HG03108 (cell line): ENCODE measurements around the gene RXRA.

Experiments used
- ATAC-seq: cut with Tn5 transposase; IDR thresholded peaks from one replicate; pipeline ENCODE4 v1.9.1; 2021; ENCODE audit warnings: moderate library complexity; ENCODE audit not compliant: unreplicated experiment

RXRA gene

DNA sequence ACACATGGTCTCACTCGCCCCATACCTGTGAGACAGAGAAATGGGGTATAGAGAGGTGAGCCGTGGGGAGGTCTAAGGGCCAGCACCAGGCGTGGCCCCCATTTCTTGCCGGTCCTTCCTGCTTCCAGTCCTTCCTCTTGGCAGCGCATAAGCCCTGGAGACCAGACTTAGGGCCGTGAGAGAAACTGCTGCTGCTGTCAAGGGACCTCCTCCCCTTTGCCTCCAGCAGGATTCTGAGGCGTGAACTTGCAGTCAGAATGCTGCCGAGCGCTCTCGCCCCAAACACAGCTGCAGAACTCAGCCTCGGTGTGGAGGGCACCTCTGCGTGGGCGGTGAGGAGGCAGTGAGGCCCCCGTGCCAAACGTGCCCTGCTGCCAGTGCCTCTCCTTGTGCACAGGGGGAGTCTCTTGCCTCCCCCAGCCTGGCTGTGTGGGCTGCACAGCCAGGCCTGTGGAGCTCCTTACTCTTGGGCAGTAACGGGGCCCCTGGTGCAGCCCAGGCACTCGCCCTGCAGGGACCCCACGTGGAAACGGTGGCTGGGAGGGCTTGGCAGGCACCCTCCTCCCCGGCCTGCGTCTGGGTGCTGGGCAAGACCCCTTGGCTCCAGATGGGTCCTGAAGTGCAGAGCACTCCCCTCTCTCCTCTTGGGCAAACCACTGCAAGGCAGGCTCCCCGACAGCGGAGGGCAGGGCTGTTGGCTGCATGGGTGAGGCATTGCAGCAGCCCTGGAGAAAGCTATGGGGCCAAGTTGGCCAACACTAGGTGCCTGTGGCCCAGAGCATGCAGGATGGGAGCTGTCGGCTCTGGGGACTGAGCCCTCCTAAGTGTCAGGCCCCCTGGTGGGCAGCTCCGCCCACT lies 85.4 kb downstream of the RXRA start:
- ATAC-seq = no peak

DNA sequence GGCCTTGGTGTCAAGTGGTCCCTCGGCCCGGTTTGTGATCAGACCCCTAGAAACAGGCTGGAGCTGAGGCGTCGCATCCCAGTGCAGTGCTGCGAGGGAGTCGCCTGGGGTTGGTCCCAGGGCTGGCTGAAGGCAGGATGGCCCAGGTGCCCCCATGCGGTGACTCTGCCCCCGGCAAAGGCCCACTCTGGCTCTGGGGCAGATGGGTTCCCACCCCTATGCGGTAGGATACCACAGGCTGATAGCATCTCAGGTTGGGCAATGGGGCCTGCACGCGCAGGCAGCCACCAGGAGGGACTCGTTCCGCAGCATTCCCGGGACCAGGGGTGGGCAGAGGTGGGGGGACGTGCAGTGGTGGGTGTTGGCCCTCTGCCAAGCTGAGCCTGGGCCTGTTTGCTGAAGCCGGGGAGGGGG lies 86.0 kb downstream of the RXRA start:
- ATAC-seq = no peak

DNA sequence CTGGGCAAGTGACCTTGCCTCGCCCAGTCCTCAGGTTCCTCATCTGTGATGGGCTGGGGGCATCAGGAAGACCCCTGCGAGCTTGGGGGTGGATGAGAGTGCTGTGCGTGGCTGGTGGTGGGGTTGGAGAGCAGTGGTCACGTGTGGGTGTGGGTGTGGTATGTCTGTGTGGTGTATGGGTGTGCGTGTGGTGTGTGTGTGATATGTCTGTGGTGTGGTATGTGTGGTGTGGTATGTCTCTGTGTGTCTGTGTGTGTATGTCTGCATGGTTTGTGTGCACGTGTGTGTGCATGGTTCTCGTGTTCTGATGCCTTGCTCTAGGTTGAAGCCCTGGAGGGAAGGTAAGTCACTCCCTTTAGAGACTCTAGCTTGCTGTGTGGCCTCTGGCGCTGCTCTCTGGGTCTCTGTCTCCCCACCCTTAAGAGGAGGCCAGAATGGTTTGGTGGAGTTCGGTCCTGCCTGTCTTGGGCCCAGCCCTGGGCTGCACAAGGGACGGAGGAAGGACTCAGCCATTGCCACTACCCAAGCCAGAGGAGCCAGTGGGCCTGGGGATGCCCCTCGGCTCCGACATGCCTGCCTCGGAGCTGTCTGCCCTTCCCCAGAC lies 87.0 kb downstream of the RXRA start:
- no peak for ATAC-seq

DNA sequence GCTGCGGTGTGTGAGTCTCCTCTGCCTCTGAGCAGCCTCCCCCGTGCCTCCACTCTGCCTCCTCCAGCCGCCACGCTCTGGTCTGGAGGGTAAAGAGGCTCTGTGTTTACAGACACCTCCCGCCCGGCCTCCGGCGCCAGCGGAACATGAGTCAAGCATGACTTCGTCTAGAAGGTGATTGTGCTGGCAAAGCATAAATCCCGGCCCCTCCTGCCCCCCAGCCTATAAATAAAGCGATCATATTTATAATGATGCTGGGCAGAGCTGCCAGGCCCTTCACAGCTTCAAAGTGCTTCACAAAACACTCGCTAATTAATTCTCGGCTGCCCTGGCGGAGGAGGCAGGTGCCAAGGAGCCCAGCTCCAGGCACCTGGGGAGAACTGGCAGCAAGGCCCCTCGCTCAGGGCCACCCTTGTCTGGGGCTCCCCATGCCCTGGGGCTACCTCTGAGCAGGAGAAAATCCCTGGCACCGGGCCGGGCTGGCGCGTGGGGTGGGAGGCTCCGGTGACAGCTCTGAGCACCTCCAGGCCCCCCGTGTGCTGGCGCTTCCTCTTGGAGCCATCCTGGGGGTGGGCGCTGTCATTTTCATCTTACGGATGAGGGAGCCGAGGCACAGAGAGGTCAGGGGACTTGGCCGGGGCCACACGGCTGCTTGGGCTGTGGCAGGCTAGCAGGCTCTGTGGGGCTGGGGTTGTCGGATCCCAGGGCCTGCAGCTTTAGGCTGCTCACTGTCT lies 87.8 kb downstream of the RXRA start:
- ATAC-seq = no peak

DNA sequence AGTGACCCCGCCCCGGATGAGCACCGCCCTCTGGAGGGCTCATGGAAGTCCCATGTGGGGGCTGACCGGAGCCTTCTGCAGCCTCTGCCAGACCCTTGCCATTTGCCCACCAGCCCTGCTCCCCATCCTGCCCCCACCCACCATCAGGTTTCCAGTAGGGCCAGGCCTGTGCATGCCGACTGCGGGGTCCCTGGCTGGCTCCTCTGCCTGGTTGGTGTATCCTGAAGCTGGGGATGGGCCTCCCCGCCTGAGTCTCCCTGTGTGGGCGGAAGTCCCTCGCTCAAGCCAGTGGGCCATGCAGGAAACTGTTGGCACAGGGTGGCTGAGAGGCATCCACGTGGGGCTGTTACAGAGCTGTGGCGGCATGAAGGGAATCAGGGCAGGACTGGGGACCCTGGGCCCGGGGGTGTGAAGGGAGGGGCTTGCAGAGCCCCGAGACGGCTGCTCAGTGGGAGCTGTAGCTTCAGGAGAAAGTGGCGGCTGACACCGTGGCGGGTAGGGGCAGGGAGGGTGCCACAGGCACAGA lies 88.7 kb downstream of the RXRA start:
- no peak for ATAC-seq

DNA sequence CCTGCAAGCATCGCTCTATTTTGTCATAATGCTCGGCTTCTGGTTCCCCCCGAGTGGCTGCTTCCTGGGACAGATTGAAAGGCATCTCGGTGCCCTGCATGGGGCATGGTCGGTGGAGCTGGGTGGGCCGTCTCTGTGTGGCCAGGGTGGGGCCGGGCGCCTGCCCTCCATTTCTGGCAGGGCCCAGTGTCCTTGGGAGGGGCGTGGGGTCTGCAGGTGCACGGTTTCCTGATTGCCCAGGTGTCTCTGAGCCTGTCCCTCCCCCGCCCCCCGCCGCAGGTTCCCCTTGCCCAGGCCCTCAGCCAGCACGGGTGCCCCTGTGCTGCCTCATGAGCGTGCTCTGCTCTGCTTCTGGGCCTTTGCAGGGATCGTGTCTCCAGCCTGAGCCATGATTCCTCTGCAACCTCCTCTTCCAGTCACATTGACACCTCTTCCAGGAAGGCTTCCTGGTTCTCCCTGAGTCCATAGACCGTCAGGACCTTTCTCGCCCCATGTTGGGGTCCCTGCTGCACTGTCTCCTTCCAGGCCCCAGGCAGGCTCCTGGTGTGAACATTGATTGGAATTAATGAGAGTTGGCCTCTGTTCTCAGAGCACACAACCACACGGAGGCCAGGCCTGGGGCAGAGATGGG lies 90.2 kb downstream of the RXRA start:
- no peak for ATAC-seq

DNA sequence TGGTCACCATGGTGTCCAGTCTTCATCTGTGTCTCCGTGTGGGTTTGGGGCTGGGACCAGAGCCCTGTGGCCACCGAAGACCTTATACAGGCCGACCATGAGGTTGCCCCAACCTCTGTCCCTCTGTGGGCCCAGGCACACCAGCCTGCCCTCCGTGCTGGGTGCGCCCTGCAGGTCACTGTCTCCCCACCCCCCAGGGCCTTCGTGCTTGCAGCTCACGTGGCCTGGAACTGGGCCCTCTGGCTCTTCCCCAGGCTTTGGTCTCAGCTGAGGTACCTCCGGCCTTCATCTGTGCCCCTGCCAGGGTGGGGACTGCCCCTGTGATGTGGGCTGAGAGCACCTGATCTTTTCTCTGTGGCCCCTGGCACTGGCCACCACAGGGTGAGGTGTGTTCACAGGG lies 92.1 kb downstream of the RXRA start:
- ATAC-seq = no peak

DNA sequence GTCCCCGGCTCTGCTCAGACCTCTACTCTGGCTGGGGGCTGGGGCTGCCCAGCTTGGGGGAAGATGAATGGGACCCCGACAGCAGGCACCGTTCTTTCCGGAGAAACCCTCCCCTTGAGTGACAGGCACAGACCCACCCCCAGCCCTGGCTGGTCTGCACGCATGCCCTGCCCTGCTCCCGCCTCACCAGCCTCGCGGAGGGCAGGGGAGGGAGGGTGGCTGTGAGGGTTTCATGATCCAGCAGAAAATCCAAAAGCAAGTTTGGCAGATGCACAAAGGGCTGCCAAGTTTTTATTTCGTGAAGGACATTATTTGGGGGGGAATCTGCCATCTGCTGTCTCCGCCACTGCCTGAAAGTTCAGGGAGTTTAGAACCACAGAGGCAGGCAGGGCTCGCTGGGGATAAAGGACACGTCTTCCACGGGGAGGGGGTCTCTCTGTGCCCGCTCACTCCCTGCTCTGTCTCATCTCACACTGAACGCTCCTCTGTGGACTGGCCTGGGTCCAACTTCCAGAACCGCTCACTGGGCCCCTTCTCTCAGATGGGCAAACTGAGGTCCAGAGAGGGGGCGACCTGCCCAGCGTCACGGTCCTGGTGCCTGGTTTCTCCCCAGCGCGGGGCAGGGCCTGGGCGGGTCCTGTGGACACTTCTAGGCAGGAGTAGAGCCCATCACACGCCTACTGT lies 92.9 kb downstream of the RXRA start:
- ATAC-seq = no peak

DNA sequence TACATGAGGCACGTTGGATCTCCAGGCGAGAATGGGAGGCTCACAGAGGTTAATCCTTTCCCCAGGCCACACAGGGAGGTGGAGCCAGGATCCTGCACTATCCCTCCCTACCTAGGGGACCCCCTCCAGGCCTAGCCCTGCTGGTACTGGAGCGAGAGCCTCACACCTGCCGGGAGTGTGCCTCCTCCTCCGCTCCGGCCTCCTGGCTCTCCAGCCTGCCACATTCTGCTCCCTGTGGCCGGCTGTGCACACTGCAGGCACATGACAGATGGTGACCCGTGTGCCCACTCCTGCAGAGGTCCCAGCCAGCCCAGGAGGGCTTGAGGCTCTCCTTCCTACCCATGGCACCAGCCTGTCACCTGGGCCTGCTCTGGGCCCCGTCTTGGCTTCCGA lies 93.4 kb downstream of the RXRA start:
- ATAC-seq = no peak

DNA sequence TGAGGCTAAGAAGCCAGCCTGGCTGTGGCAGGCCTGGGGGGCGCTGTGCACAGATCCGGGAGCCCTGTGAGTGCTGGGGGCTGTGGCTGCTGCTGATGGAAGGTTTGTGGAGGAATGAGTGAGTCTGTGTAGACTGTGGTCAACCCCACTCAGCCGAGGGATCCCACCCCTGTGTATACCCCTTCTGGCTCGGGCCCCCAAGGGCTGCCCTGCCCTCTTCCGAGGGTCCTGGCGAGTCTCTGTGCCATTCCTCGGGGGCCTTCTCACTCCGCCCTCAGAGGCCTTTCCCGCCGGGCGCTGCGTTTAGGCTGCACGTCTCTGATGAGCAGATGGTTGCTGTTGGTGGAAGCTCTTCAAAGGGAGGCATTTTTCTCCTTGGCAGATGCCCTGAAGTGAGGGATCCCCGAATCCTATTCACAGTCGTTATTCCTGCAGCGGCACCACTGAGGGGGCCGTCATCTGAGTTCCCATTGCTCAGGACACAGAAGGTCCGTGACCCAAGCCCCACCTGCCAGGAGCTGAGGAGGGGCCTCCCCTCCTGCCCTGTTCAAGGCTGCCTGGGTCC lies 94.1 kb downstream of the RXRA start:
- ATAC-seq = no peak

DNA sequence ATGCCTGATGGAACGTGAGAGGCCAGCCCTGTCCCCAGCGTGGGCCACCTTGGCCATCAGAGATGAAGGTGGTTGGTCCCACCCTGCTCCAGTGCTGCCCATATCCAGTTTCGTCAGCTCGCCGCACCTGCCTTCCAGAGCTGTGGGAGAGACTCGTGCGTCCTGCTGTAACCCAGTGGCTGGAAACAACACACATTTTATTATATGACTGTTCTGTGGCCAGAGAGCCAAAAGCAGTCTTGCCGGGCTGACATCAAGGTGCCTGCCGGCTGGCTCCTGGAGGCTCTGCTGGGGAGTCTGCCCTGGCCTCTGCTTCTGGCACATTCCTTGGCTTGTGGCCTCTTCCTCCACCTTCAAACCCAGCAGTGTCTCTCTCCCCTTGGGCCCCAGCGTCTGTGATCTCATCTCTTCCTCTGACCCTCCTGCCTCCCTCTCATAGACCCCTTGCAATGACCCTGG lies 94.7 kb downstream of the RXRA start:
- no peak for ATAC-seq

DNA sequence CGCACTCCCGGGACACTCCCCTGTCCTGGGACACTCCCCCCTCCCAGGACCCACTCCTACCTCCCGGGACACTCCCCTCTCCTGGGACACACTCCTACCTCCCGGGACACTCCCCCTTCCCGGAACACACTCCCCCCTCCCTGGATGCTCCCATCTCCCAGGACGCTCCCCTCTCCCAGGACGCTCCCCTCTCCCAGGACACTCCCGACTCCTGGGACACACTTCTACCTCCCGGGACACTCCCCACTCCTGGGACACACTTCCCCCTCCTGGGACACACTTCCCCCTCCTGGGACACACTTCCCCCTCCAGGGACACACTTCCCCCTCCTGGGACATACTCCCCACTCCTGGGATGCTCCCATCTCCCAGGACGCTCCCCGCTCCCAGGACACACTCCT lies 95.6 kb downstream of the RXRA start:
- ATAC-seq = no peak

DNA sequence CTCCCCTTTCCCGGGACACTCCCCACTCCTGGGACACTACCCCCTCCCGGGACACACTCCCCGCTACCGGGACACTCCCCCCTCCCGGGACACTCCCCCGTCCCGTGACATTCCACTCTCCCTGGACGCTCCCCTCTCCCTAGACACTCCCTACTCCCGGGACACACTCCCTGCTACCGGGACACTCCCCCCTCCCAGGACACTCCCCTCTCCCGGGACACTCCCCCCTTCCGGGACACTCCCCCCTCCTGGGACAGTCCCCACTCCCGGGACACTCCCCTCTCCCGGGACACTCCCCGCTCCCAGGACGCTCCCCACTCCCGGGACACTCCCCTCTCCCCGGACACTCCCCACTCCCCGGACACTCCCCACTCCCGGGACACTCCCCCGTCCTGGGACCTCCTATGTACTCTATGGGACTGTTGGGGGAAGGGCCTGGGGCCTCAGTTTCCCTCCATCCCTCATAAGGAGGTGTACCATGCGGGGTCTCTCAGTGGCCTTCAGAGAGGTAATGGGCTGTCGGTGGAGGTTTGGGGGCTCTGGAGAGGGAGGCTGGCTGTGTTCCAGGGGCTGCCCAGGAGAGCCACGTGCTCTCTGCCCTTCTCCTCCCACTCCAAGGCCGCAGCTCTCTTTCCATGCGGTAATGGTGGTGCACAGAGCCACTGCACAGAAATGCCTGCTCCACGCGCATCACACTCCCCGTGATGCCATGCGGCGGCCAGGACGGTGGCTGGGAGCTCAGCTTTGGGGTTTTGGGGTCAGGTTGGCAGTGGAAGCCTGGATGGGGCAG lies 96.2 kb downstream of the RXRA start:
- no peak for ATAC-seq

DNA sequence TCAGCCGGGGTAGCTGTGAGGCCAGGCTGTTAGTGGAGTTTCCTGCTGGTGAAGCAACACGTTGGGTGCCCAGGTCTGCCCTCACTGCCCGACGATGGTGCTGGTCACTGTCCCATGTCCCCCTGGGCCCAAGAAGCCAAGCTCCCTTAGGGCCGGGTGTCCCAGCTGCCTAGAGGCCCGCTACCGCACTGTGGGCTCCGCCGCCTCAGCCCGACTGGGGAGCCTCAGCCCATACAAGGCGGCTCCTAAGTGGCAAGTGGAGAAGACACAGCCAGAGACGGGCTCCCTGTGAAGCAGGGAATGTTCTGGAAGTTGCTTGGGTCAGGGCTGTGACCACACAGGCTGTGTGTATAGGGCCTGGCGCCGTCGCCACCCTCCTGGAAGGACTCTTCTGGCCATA lies 96.9 kb downstream of the RXRA start:
- no peak for ATAC-seq

DNA sequence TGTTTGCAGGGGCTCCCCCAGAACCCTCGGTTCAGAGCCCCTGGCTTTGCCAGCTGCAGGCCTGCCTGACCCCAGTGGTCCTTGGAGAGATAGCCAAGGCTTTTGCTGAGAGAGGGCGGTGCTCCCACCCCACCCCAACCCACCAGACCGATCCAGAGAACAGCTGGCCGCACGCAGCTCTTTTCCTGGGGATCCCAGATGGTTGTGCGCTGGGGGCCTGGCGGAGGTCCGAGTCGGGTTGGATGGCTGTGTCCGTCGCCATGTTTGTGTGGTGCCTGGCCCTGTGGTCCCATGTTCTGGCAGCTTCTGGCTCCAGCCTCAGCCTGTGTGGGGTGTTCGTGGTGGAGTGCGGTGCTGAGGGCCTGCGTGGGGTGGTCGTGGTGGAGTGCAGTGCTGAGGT lies 97.5 kb downstream of the RXRA start:
- no peak for ATAC-seq

DNA sequence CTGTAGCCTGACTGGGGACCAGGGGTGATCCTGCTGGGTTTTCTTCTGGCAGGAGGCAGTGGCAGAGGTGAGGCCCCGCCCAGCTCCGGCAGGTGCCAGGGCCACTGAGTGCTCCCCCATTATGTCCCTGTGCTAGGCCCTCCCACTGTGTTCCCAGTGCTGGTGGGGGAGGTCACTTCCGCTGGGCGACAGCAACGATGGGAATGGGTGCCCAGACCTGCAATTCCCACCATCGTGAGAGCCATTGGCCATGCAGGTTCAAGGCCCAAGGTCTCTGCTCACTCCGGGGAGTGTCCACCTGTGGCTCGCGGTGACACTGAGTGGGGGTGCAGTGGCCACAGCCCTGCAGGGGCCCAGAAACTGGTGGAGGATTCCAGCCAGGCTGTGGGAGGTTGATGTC lies 98.6 kb downstream of the RXRA start:
- no peak for ATAC-seq

DNA sequence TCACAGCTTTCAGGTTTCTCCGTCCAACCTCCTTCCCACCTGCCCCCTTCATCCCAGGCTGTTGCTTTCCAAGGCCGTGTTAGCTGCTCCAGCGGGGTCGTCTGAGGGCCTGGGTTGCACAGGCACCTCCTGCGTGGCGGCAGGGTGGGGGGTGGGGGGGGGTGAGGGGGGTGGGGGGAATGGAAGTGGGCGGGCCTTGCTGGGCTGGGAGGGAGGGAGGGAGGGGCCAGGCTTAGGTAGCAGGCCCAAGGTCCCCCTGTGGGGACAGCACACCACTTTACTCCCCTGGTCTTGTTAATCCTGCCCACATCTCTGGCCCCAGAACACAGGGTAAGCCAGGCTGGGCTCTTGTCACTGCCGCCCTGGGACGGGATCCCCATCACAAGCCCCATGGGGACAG lies 99.1 kb downstream of the RXRA start:
- no peak for ATAC-seq

DNA sequence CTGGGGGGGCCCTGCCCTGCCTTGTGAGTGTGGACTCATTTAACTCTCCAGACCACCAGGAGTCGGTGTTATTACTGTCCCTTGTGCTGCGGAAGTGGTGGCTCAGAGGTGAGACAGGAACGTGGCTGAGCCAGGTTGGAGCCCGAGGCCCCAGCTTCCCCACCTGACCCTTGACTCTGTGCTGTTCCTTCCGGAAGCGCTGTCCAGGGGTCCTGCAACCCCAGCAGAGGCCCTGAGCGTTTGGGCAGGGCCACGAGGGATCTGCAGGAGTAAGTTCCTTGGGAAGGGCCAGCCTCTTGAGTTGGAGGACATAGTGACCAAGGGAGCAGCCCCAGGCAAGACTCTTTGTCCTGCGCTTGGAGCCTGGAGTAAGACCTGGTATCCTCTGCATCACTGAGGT lies 99.6 kb downstream of the RXRA start:
- ATAC-seq = no peak

DNA sequence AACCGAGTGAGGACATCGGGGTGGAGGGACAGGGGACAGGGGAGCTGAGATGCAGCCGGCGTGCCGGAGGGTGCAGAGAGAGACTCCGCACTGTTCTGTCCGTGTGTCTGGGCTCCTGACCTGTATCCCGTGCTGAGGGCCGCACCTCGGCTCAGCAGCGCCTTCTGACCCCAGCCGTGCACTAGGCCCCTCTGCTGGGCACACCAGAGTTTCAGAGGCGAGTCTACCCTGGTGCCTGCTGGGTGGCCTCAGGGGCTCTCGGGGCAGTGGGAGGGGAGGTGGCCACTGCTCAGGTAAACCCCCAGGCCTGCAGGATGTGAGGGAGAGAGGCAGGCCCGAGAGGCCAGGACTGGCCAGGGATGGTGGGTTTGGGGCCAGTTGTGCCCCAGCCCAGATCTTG lies 100.2 kb downstream of the RXRA start:
- no peak for ATAC-seq
